VCaP (cell line): ENCODE results near the gene SCAI.

ENCODE experiments used
- H3K27ac ChIP-seq: fragments of 450-650 bp; 2 replicates; pipeline ENCODE4 v1.5.1; 2017
- TF ChIP-seq, protein P1 (sequence below): fragments of 450-650 bp; conservative IDR thresholded peaks from 2 replicates; pipeline ENCODE4 v1.5.1; 2017; ENCODE audit warnings: mild to moderate bottlenecking, moderate library complexity

Gene SCAI

DNA sequence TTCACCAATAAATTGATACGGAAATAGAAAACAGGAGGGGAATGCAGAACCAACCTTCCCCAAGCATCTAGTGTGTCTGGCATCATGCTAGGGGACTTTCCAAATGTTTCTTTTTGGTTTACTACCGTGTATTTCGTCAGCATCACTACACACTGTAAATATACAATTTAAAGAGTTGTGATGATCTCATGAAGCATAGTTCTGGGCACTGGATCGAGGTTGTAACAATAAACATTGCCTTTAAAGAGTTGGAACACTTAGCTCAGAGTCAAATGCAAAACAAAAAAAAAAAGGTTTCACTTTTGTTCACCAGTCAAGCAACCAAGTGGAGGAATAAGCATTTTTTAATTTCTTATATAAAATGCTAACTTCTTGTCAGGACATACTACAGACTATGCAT lies 2.9 kb upstream of the SCAI start:
- H3K27ac ChIP-seq = no peak overlapping the region

GRCh38 chr9:125145425-125145824 lies 2.1 kb upstream of the SCAI start:
- H3K27ac ChIP-seq = no peak overlapping the region
- TF ChIP-seq, protein P1, sequence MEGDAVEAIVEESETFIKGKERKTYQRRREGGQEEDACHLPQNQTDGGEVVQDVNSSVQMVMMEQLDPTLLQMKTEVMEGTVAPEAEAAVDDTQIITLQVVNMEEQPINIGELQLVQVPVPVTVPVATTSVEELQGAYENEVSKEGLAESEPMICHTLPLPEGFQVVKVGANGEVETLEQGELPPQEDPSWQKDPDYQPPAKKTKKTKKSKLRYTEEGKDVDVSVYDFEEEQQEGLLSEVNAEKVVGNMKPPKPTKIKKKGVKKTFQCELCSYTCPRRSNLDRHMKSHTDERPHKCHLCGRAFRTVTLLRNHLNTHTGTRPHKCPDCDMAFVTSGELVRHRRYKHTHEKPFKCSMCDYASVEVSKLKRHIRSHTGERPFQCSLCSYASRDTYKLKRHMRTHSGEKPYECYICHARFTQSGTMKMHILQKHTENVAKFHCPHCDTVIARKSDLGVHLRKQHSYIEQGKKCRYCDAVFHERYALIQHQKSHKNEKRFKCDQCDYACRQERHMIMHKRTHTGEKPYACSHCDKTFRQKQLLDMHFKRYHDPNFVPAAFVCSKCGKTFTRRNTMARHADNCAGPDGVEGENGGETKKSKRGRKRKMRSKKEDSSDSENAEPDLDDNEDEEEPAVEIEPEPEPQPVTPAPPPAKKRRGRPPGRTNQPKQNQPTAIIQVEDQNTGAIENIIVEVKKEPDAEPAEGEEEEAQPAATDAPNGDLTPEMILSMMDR = no peak

More for the DNA sequence above, 2.9 kb upstream of the SCAI start:
- TF ChIP-seq, protein P1 = no peak

GRCh38 chr9:125142560-125143376 lies 560 bp downstream of the SCAI start:
- TF ChIP-seq, protein P1 = no peak

DNA sequence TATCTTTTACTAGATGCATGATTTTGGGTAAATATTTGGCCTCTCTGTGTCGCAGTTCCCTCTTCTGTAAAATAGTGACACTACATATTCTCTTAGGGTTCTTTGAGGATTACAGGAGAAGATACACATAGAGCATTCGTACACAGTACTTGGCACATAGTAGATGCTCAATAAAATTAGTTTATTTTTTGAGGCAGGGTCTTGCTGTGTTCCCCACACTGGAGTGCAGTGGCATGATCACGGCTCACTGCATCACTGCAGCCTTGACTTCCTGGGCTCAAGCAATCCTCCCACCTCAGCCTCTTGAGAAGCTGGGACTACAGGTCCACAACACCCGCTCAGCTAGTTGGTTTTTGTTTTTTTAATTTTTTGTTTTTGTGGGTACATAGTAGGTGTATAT lies 1.6 kb downstream of the SCAI start:
- peak overlapping the region; percentile 86 for H3K27ac ChIP-seq
- TF ChIP-seq, protein P1 = no peak

More at GRCh38 chr9:125142560-125143376, 560 bp downstream of the SCAI start:
- peak overlapping the region; percentile 86 for H3K27ac ChIP-seq

- H3K27ac ChIP-seq = peak overlapping the region; percentile 86
- TF ChIP-seq, protein P1 = no peak
Measured at GRCh38 chr9:125141251-125141650, 2.1 kb downstream of the SCAI start.

DNA sequence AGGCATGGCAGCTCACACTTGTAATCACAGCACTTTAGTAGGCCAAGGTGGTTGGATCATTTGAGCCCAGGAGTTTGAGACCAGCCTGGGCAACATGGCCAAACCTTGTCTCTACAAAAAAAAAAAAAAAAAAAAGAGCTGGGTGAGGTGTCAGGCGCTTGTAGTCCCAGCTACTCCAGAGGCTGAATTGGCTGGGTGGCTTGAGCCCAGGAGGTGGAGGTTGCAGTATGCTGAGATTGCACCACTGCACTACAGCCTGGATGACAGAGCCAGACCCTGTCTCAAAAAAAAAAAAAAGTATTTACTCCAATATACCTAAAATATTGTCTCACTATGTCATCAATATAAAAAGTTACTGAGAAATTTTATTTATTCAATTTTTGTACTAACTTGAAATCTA lies 2.8 kb downstream of the SCAI start:
- TF ChIP-seq, protein P1 = no peak
- H3K27ac ChIP-seq = peak overlapping the region; percentile 86

- no peak overlapping the region for H3K27ac ChIP-seq
- TF ChIP-seq, protein P1 = no peak
Measured at GRCh38 chr9:125137200-125137599, 6.1 kb downstream of the SCAI start.
